Nephron (organoid): ENCODE measurements around the gene TEC.
"Not testable (repeated sequence)": the region's sequence is repeated elsewhere in the genome, so short reads cannot be mapped to it uniquely, and the experiment has no call there.

Source experiments
- H3K27ac Mint-ChIP-seq, 3 experiments: 2 replicates each; pipeline ENCODE4 v1.8.0; 2020; ENCODE audit warnings: mixed read lengths in 3 of 3, mild to moderate bottlenecking in 2 of 3, moderate library complexity in 1 of 3
- H3K27me3 Mint-ChIP-seq: 2 replicates; pipeline ENCODE4 v1.8.0; 2021; ENCODE audit warnings: low read depth, mild to moderate bottlenecking, moderate library complexity, mixed read lengths
- H3K36me3 Mint-ChIP-seq: 2 replicates; pipeline ENCODE4 v1.8.0; 2020; ENCODE audit warnings: low read depth, mixed read lengths
- H3K4me1 Mint-ChIP-seq: 2 replicates; pipeline ENCODE4 v1.8.0; 2020; ENCODE audit warnings: mixed read lengths
- H3K4me3 Mint-ChIP-seq, 3 experiments: 2 replicates each; pipeline ENCODE4 v1.8.0; 2020; ENCODE audit warnings: mild to moderate bottlenecking in 3 of 3, mixed read lengths in 3 of 3, moderate library complexity in 2 of 3
- H3K9me3 Mint-ChIP-seq: 2 replicates; pipeline ENCODE4 v1.8.0; 2020; ENCODE audit warnings: mixed read lengths
- CTCF ChIP-seq, 3 experiments: fragments of 200-600 bp; sonication (generic); IDR thresholded peaks; one replicate each; pipeline ENCODE4 v1.5.0; 2021; ENCODE audit warnings: antibody characterized with exemption in 3 of 3; ENCODE audit not compliant: unreplicated experiment in 3 of 3

Gene TEC

DNA sequence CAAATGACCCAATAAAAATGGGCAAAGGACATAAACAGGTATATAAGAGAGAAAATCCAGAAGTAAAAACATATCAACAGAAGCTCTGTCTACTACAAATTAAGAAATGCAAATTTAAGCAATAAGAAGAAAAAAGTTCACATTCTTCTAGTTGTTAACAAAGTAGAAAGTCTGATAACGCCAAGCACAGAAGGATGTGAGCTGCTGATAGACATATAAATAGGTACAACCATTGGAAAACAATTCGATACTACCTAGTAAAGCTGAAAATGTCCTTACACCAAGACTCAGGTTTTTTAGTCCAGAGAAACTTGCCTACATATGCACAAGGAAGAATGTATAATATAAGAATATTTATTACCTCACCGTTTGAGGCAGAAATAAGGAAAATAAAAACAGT, 35.9 kb upstream of the TEC start:
- no peaks in the 10 kb centered on the region for H3K27me3 Mint-ChIP-seq
- H3K27ac Mint-ChIP-seq = no peak overlapping the region
- H3K4me1 Mint-ChIP-seq = no peaks in the 10 kb centered on the region
- no peaks in the 10 kb centered on the region for H3K9me3 Mint-ChIP-seq
- no peak overlapping the region for H3K4me3 Mint-ChIP-seq
- TF ChIP-seq CTCF (IDR thresholded peaks at IDR 0.05; ENCODE audit: unreplicated experiment in 3 of 3) = no peak
- no peaks in the 10 kb centered on the region for H3K36me3 Mint-ChIP-seq

GRCh38 chr4:48300004-48300403, 30.4 kb upstream of the TEC start:
- H3K9me3 Mint-ChIP-seq = no peaks in the 10 kb centered on the region
- H3K4me3 Mint-ChIP-seq = no peak overlapping the region
- no peaks in the 10 kb centered on the region for H3K4me1 Mint-ChIP-seq
- no peaks in the 10 kb centered on the region for H3K27me3 Mint-ChIP-seq
- TF ChIP-seq CTCF (IDR thresholded peaks at IDR 0.05; ENCODE audit: unreplicated experiment in 3 of 3) = no peak
- no peaks in the 10 kb centered on the region for H3K36me3 Mint-ChIP-seq
- no peak overlapping the region for H3K27ac Mint-ChIP-seq

DNA sequence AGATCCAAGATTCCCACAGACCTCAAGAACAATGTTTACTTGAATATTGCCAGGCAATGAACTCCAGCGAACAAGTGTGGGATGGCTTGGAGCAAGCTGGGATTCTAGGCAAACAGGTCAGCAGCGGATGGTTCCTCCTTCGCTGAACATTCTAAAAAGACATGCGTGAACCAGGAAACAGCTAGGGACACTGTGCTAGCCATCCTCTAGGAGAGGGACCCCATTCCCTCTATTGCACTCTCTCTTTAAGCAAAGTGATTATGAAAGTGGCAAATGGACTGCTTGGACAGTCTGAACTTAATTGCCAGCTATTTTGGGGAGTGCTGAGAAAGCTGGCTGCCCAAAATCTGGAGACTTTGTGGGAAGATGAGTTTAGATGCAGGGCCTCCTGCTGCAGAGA, 29.9 kb upstream of the TEC start:
- Mint-ChIP-seq H3K9me3 (no peaks in the 10 kb centered on the region), H3K27ac (no peak overlapping the region), H3K4me3 (no peak overlapping the region), H3K4me1 (no peaks in the 10 kb centered on the region), H3K27me3 (no peaks in the 10 kb centered on the region), H3K36me3 (no peaks in the 10 kb centered on the region)
- no peak for TF ChIP-seq CTCF (IDR thresholded peaks at IDR 0.05; ENCODE audit: unreplicated experiment in 3 of 3)

- Mint-ChIP-seq H3K9me3 (peaks cover 2% of the 10 kb centered on the region), H3K27ac (no peak overlapping the region), H3K27me3 (no peaks in the 10 kb centered on the region), H3K4me1 (no peaks in the 10 kb centered on the region), H3K4me3 (no peak overlapping the region), H3K36me3 (no peaks in the 10 kb centered on the region)
- TF ChIP-seq CTCF (IDR thresholded peaks at IDR 0.05; ENCODE audit: unreplicated experiment in 3 of 3) = no peak
These were observed 27.7 kb upstream of the TEC start for GRCh38 chr4:48297256-48297846.

GRCh38 chr4:48296365-48296764, 26.7 kb upstream of the TEC start:
- Mint-ChIP-seq H3K9me3 (peaks cover 6% of the 10 kb centered on the region), H3K36me3 (no peaks in the 10 kb centered on the region), H3K4me3 (no peak overlapping the region), H3K4me1 (no peaks in the 10 kb centered on the region), H3K27me3 (no peaks in the 10 kb centered on the region), H3K27ac (no peak overlapping the region)
- TF ChIP-seq CTCF (IDR thresholded peaks at IDR 0.05; ENCODE audit: unreplicated experiment in 3 of 3) = no peak

GRCh38 chr4:48295116-48295515, 25.5 kb upstream of the TEC start:
- no peak for TF ChIP-seq CTCF (IDR thresholded peaks at IDR 0.05; ENCODE audit: unreplicated experiment in 3 of 3)
- Mint-ChIP-seq H3K36me3 (no peaks in the 10 kb centered on the region), H3K9me3 (peaks cover 7% of the 10 kb centered on the region), H3K4me3 (no peak overlapping the region), H3K4me1 (no peaks in the 10 kb centered on the region), H3K27me3 (no peaks in the 10 kb centered on the region), H3K27ac (no peak overlapping the region)

DNA sequence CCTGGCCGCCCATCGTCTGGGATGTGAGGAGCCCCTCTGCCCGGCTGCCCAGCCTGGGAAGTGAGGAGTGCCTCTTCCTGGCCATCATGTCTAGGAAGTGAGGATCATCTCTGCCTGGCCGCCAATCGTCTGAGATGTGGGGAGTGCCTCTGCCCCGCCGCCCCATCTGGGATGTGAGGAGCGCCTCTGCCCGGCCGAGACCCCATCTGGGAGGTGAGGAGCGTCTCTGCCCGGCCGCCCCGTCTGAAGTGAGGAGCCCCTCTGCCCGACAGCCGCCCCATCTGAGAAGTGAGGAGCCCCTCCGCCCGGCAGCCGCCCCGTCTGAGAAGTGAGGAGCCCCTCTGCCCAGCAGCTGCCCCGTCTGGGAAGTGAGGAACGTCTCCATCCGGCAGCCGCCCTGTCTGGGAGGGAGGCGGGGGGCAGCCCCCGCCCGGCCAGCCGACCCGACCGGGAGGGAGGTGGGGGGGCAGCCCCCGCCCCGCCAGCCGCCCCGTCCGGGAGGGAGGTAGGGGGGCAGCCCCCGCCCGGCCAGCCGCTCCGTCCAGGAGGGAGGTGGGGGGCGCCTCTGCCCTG, 22.7 kb upstream of the TEC start:
- not testable (repeated sequence) for H3K27me3 Mint-ChIP-seq

More for the DNA sequence above, 22.7 kb upstream of the TEC start:
- not testable (repeated sequence) for H3K27ac Mint-ChIP-seq, H3K4me3 Mint-ChIP-seq, H3K9me3 Mint-ChIP-seq, H3K4me1 Mint-ChIP-seq, H3K36me3 Mint-ChIP-seq
